Measurements from ENCODE around the gene KRTAP10-12. TPM values are rescaled to one million over a fixed set of nuclear protein-coding genes. Genes with fewer than 3 reads are reported as not detected.

The KRTAP10-12 gene
- total RNA-seq, 2 donors from 2014 or later, result not detected

DNA sequence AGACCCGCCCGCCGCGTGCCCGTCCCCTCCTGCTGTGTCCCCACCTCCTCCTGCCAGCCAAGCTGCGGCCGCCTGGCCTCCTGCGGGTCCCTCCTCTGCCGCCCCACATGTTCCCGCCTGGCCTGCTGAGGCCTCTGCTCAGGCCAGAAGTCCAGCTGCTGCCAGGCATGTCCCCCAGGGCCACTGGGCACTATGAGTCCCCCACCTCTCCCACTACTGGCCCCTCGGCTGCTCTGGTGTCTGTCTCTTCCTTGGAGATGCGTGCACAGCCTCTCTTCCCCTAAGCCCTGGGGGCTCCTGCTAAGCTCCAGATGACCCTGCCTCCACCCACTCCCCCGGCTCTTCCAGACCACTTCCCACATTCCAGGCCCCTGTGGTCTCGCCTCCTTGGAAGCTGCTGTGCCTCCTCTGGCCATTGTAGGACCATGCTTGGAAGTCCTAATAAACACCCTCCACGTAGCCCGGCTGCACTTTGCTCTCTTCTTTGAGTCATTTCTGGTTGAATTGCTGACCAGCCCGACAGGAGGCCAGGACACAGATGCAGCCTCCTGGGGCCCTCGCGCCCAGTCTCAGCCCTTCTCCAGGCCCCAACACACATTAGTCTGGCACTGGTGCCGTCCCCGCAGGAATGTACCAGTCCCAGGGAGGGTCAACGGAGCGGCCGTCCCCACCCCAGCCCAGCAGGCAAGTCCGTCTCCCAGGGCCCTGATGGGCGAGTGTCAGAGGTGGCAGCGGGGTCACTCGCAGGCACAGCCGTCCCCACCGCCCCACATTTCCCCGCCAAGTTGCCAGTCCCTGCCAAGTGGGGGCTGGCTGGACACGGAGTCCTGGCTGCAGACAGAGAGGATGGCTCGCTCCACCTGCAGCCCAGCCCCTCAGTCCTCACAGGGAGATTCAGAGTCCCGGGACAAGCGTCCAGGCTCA lies 1.1 kb downstream of the KRTAP10-12 start:
- H3K27me3 ChIP-seq, result peaks cover 12% of the 10 kb centered on the region
- intact Hi-C loops (cut with DNase I), result no loop called here
- DNase-seq, result peak; percentile 10
- no peak overlapping the region for H3K27ac ChIP-seq
- H3K4me1 ChIP-seq, result no peaks in the 10 kb centered on the region
- H3K36me3 ChIP-seq, result no peaks in the 10 kb centered on the region
- H3K9me3 ChIP-seq, result no peaks in the 10 kb centered on the region
- no peak overlapping the region for H3K4me3 ChIP-seq
- no peak for TF ChIP-seq CTCF (IDR thresholded peaks at IDR 0.05)
- H3K9ac ChIP-seq (ENCODE audit: low read depth in 2 of 2, low read length in 2 of 2), result no peak overlapping the region

GRCh38 chr21:44699502-44700001 lies 2.6 kb downstream of the KRTAP10-12 start:
- intact Hi-C loops (cut with DNase I), result no loop called here
- Histone ChIP-seq H3K36me3 (no peaks in the 10 kb centered on the region), H3K9me3 (no peaks in the 10 kb centered on the region), H3K9ac (ENCODE audit: low read depth in 2 of 2, low read length in 2 of 2) (no peak overlapping the region), H3K27ac (no peak overlapping the region), H3K4me3 (no peak overlapping the region), H3K4me1 (no peaks in the 10 kb centered on the region), H3K27me3 (peaks cover 16% of the 10 kb centered on the region)
- TF ChIP-seq CTCF (IDR thresholded peaks at IDR 0.05), result no peak
- peak; percentile 13 for DNase-seq

DNA sequence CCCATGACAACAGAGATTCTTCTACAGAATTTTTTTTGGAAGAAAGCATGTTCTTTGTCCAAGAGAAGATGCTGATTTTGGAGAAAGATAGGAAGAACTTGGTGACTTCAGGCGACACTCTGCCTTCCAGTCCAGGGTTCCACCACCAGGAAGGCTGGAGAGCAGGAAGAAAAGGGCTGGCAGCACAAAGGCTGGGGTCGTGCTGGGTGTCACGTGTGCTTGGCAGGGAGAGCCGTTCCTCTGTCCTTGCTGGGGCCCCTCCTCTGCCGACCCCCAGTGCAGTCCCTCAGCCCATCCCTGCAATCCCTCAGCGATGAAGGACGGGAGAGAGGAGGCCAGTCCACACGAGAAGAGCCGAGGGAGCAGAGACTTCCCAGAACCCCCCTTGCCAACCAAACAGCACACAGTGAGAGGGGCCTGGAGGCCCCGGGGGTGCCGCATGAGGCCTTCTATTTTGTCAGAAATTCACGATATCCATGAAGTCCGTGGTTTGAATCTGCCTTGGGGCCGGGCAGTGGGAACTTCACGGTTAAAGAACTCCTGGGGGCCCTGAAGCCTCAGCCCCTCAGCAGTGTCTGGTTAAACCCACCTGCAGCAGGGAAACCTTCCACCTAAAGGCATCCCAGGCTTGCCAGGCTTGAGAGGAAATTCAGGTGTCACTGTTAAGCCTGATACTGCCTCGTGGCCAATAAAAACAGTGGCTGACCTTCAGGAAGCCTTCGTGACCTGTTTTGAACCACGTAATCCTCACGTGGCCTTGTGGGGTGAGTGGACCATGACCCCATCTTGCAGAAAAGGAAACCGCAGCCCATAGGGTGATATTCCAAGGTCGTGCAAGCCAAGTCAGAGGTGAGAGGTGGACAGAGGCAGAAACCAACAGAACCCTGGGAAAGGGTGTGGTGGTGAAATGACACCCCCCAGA lies 3.4 kb downstream of the KRTAP10-12 start:
- no peak for DNase-seq
- Histone ChIP-seq H3K4me3 (no peak overlapping the region), H3K9ac (ENCODE audit: low read depth in 2 of 2, low read length in 2 of 2) (no peak overlapping the region), H3K4me1 (no peaks in the 10 kb centered on the region), H3K36me3 (no peaks in the 10 kb centered on the region), H3K27ac (no peak overlapping the region), H3K27me3 (peaks cover 16% of the 10 kb centered on the region), H3K9me3 (no peaks in the 10 kb centered on the region)
- TF ChIP-seq CTCF (IDR thresholded peaks at IDR 0.05), result no peak
- intact Hi-C loops (cut with DNase I), result no loop called here

DNA sequence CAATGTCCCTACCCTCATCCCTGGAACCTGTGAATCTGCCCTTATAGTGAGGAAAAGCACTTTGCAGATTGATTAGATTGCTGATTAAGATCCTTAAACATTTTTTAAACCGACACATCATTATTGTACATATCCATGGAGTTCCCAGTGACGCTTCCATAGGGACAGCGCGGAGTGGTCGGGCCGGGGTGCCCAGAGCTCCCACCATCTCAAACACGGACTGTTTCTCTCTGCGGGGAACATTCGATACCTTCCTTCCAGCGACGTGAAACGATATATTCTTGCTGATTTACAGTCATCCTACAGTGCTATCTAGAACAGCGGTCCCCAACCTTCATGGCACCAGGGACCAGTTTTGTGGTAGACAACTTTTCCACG lies 4.0 kb downstream of the KRTAP10-12 start:
- DNase-seq, result no peak
- H3K27ac ChIP-seq, result no peak overlapping the region
- intact Hi-C loops (cut with DNase I), result no loop called here
- H3K4me1 ChIP-seq, result no peaks in the 10 kb centered on the region
- H3K4me3 ChIP-seq, result no peak overlapping the region
- no peaks in the 10 kb centered on the region for H3K36me3 ChIP-seq
- no peaks in the 10 kb centered on the region for H3K9me3 ChIP-seq
- H3K27me3 ChIP-seq, result peaks cover 17% of the 10 kb centered on the region
- no peak for TF ChIP-seq CTCF (IDR thresholded peaks at IDR 0.05)
- H3K9ac ChIP-seq (ENCODE audit: low read depth in 2 of 2, low read length in 2 of 2), result no peak overlapping the region

GRCh38 chr21:44701541-44701940 lies 4.6 kb downstream of the KRTAP10-12 start:
- H3K9me3 ChIP-seq, result no peaks in the 10 kb centered on the region
- H3K27me3 ChIP-seq, result peaks cover 22% of the 10 kb centered on the region
- H3K4me3 ChIP-seq, result no peak overlapping the region
- H3K4me1 ChIP-seq, result no peaks in the 10 kb centered on the region
- TF ChIP-seq CTCF (IDR thresholded peaks at IDR 0.05), result no peak
- intact Hi-C loops (cut with DNase I), result no loop called here
- no peak overlapping the region for H3K9ac ChIP-seq (ENCODE audit: low read depth in 2 of 2, low read length in 2 of 2)
- H3K36me3 ChIP-seq, result no peaks in the 10 kb centered on the region
- H3K27ac ChIP-seq, result no peak overlapping the region
- DNase-seq, result peak; percentile 14
